Epidermal melanocyte (primary cell): ENCODE measurements around the gene TAF6L.
"Not testable (repeated sequence)": the region's sequence is repeated elsewhere in the genome, so short reads cannot be mapped to it uniquely, and the experiment has no call there.

Experiments used
- DNase-seq: peaks from one replicate; pipeline ENCODE4 v3.0.0; 2011; ENCODE audit warnings: low spot score; ENCODE audit not compliant: insufficient read length

Gene TAF6L

GRCh38 chr11:62757846-62758788 is 13.1 kb upstream of the TAF6L start:
- no peak for DNase-seq

DNA sequence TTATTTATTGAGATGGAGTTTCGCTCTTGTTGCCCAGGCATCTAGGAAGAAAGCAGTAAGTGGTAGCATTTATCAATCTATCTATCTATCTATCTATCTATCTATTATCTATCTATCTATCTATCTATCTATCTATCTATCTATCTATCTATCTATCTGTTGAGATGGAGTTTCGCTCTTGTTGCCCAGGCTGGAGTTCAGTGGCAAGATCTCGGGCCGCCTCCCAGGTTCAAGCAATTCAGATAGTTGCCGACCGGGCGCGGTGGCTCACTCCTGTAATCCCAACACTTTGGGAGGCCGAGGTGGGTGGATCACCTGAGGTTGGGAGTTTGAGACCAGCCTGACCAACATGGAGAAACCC is 10.3 kb upstream of the TAF6L start:
- not testable (repeated sequence) for DNase-seq

DNA sequence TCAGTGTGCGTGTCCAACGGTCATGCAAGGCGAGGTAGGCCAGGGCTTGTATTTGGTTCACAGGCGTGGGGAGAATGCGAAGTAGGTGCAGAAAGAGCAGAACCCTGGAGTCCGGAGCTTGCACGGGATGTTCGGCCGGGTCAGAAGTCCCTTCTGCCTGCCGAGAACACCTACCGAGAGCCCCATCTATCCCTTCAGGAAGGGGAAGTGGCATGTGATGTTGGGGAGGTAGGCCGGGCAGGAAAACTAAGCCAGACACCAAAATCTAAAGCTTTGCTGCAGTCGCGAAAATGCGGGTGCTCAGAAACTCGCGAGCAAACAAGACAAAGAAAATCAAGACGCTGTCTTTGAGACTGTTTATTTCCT is 435 bp upstream of the TAF6L start:
- DNase-seq, result no peak

DNA sequence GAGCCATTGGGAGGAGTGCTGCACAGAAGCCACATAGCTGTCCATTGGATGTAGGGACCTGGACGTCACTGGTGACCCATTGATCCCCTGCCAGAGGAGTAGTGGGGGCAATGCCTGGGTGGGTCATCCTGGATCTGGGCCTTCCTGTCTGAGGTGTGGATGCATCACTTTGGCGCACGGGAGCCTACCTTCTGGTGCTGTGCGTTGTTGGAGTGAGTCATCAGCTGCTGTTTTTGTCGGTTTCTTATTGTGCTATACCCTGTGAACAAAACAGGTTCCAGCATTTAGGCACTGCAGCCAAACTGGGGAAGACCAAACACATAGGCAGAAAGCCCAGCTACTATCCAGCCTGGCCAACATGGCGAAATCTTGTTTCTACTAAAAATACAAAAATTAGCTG is 3.2 kb downstream of the TAF6L start:
- DNase-seq, result no peak

- DNase-seq, result no peak
Observed at GRCh38 chr11:62775646-62776045, 4.5 kb downstream of the TAF6L start.

GRCh38 chr11:62777389-62777788 is 6.2 kb downstream of the TAF6L start:
- no peak for DNase-seq

- no peak for DNase-seq
Observed at GRCh38 chr11:62778441-62778840, 7.2 kb downstream of the TAF6L start.

DNA sequence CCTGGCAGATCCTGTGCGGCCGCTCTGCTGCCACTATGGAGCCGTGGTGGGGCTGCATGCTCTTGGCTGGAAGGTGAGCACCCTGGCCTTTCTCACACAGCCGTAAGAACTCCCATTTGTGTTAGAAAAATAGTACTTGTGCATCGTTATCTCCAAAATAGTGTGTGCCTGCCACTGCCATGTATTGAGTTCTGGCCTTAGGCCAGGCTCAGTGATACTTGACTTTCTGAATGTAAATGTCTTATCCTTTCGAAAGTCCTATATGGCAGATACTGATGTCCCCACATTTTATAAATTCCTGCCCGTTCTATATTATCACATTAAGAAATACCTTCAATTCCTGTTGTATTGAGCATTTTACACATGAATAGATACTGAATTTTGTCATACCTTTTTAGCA is 11.6 kb downstream of the TAF6L start:
- no peak for DNase-seq

DNA sequence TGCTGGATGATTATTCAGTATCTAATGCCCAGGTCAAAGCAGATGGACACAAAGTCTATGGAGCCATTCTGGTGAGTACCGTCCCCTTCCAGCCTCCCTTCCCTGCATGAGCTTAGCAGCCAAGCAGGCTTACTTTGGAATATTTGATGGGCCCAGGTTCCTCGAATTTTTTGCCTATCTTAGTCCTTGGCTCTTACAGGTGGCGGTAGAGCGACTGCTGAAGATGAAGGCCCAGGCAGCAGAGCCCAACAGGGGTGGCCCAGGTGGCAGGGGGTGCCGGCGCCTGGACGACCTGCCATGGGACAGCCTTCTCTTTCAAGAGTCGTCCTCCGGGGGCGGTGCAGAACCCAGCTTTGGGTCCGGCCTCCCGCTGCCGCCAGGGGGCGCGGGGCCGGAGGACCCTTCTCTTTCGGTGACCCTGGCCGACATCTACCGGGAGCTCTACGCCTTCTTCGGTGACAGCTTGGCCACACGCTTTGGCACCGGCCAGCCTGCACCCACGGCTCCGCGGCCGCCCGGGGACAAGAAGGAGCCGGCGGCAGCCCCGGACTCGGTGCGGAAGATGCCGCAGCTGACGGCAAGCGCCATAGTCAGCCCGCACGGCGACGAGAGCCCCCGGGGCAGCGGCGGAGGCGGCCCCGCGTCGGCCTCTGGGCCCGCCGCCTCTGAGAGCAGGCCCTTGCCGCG is 15.3 kb downstream of the TAF6L start:
- peak; percentile 95 for DNase-seq

- DNase-seq, result peak; percentile 98
Observed at GRCh38 chr11:62787005-62787759, 16.0 kb downstream of the TAF6L start, which contains the start of gene TMEM179B. TMEM179B (plus strand) TSS chr11:62787402; CDS start chr11:62787432, 30 bp downstream.

DNA sequence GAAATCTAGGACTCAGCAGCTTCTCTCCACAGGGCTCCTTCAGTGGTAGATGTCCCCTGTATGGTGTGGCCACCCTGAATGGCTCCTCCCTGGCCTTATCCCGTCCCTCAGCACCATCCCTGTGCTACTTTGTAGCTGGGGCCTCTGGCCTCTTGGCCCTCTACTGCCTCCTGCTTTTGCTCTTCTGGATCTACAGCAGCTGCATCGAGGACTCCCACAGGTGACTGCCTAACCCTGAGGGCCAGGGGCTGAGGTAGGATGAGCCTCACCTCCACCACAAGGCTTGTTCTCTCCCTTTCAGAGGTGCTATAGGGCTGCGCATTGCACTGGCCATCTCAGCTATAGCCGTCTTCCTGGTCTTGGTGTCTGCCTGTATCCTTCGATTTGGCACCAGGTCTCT is 17.8 kb downstream of the TAF6L start:
- DNase-seq, result no peak

DNA sequence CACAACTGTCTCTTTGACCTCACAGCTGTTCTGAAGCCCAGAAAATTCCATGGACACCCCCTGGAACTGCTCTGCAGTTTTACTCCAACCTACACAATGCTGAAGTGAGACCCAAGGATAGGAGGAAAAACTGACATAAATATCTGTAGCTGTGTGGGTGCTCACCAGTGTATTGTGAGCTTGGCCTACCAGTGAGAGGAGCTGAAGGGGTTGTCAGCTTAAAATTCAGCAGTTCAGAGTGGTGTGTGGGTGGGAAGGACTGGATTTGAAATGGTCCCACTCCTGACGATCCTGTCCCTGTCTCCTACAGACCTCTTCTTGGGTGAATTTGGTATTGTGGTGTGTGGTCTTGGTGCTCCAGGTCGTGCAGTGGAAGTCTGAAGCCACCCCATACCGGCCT is 18.4 kb downstream of the TAF6L start:
- DNase-seq, result no peak

DNA sequence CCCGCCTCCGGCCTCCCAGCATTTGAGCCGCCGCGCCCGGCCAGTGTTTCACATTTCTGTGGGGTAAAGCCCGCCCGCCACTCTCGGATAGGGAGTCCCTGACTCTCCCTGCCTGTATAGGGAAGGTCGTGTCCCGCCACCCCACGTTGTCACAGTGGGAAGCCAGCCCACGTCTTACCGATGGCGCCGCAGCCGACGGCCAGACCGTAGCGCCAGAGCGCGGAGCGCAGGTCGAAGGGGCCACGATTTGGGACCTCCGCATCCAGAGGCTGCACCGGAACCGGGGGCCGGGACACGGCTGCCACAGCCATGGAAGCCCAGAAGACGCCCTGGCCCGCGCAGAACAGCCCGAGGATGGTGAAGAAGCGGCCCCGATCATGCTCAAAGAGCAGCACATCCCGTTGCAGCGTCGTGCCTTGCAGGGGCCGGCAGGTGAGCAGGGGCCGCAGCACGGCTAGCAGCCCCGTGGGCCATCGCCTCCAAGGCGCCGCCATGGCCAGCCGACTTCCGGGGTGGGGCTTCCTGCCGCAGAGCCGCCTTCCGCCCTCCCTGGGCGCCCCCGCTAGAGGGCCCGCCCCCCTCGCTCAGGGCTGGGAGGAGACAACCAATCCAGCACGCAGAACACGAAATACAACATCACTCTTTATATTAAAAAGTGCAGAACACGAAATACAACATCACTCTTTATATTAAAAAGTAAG is 20.5 kb downstream of the TAF6L start, which contains the start of gene TMEM223:
TMEM223 (minus strand) TSS at position 506 of the 701 bp plus-strand sequence; CDS start at position 494, 12 bp downstream.
- DNase-seq, result peak; percentile 88

GRCh38 chr11:62792202-62792575 is 21.0 kb downstream of the TAF6L start:
- no peak for DNase-seq

DNA sequence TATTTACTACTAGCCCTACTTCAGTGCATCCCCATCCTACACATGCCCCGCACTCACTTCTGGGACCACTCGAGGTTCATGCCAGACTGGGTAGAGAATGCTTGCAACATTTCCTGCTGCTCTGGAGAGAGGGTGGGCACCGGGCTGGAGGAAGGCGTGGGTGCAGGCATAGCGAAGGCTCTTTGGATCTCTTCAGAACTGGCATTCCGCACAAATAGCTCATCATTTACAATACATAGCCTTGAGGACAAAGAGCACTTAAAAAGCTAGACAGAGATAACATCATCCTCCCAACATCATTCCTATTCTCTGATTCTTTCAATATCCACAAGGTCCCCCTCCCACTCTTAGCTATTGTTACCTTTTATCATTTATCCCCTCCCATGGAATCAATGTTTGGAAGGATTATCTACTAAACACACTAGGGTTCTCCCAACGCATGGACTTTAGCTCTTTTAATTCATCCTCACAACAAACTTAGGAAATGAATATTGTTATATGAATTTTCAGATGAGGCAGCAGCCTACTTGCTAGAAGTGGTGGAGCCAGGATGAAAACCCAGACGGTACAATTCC is 23.1 kb downstream of the TAF6L start:
- DNase-seq, result no peak

DNA sequence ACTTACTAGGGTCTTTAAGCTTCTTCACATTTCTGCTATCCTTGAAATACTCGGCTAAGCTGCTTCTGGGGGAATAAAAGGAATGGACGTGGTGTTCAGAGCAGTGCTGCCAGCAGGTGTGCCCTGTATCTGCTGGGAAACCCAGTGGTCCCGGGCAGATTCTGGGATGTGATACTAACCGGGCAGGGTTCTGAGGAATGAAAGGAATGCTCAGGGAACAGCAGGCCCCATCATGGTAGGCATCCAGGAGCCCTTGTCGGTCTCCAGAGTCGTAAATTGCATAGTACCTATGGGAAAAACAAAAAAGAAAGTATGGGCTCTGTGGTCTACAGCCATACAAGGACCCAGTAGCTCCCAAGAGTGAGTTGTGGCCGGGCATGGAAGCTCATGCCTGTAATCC is 25.1 kb downstream of the TAF6L start:
- no peak for DNase-seq

GRCh38 chr11:62799486-62799885 is 28.3 kb downstream of the TAF6L start:
- DNase-seq, result no peak

DNA sequence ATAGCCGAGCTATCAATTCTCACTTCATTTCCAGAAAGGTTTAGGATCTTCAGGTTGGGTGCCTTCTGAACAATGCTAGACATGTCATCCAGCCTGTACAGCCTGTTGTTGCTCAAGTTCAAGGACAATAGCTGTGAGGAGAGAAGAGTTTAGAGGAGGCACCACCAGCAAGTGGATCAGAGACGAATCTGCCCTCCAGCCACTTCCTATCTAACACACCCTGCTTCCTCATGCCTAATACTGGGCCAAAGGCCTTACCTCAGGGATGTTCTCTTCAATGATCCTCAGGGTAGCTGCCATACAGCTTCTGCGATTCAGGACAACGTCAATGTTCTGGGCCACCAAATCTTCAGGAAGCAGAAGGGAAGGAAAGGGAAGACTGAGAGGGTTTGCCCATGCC is 29.9 kb downstream of the TAF6L start:
- no peak for DNase-seq

DNA sequence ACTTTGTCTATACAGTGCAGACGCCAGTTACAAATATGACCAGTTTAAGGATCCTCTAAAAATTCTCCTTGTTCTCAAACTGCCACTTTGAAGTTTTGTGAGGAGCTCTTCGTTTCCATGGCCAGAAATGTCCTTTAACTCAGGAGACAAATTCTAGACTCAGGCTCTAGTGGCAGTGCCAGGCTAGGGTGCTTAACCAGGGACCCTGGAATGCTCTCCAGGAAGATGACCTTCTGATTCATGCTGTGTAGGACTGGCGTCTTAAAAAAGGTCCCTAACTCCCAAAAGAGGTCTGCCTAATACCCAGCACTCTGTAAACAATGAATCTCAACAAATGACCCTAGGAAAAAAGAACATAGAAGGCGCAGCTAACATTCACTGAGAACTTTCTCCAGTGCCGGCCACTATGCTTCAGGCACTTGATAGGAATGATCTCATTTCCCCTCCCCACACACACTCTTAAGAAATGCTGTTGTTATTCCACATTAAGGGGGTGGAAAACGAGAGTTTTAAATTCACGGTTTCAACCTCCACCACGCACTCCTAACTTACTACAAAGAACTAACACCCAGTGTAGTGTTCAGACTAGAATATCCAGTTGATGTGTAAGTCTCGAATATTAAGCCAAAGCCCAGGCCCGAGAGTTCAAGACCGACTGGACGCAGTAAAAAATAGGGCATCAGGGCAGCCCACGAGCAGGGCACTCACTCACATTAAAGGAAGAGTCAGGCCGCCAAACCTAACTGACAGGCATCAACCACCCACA is 33.3 kb downstream of the TAF6L start:
- DNase-seq, result no peak
